PC-3 (cell line): ENCODE measurements around the gene OR6B1.

ENCODE experiments used
- CTCF ChIP-seq: fragments of 300-600 bp; sonication (generic); conservative IDR thresholded peaks from 2 replicates; pipeline ENCODE4 v1.5.1; 2017; ENCODE audit warnings: antibody characterized with exemption, low read depth, mild to moderate bottlenecking, low read length
- EZH2 ChIP-seq: fragments of 300-600 bp; sonication (generic); IDR thresholded peaks from one replicate; pipeline ENCODE4 v1.6.1; 2017; ENCODE audit warnings: antibody characterized with exemption, mild to moderate bottlenecking, low read length; ENCODE audit not compliant: unreplicated experiment
- EZH2phosphoT487 ChIP-seq: fragments of 300-600 bp; sonication (generic); IDR thresholded peaks from 2 replicates; pipeline ENCODE4 v1.6.1; 2018; ENCODE audit warnings: mild to moderate bottlenecking, antibody characterized with exemption, low read length, borderline replicate concordance

GRCh38 chr7:144032516-144032915, 32.4 kb downstream of the OR6B1 start:
- no peak for TF ChIP-seq CTCF
- no peak for TF ChIP-seq EZH2
- TF ChIP-seq EZH2phosphoT487: no peak
